GM18499 (cell line): ENCODE data around the gene ZNF496.
A peak's percentile ranks its signal among the peaks of the same experiment; 100 is the strongest.
"Not testable (repeated sequence)": the region's sequence is repeated elsewhere in the genome, so short reads cannot be mapped to it uniquely, and the experiment has no call there.

ENCODE experiments used
- ATAC-seq: cut with Tn5 transposase; IDR thresholded peaks from one replicate; pipeline ENCODE4 v1.9.1; 2021; ENCODE audit warnings: moderate number of reproducible peaks; ENCODE audit not compliant: insufficient read depth, unreplicated experiment

ZNF496 gene

GRCh38 chr1:247331525-247332214 is at the start of gene ZNF496:
TSS of gene ZNF496 (minus strand) at chr1:247331867. CDS start at chr1:247329578, 2,289 bp downstream.
- ATAC-seq = peak; percentile 49

GRCh38 chr1:247378334-247379073 is 46.8 kb upstream of the ZNF496 start:
- ATAC-seq = no peak

- not testable (repeated sequence) for ATAC-seq
Observed at GRCh38 chr1:247377656-247378055, 46.0 kb upstream of the ZNF496 start.

- no peak for ATAC-seq
Observed at GRCh38 chr1:247376659-247377058, 45.0 kb upstream of the ZNF496 start.

- no peak for ATAC-seq
Observed at GRCh38 chr1:247375747-247376146, 44.1 kb upstream of the ZNF496 start.

- not testable (repeated sequence) for ATAC-seq
Observed at GRCh38 chr1:247374651-247375334, 43.1 kb upstream of the ZNF496 start.

GRCh38 chr1:247373721-247374141 is 42.1 kb upstream of the ZNF496 start:
- ATAC-seq = no peak

- no peak for ATAC-seq
Observed at GRCh38 chr1:247371801-247372259, 40.2 kb upstream of the ZNF496 start.

- ATAC-seq = no peak
Observed at GRCh38 chr1:247370786-247371732, 39.4 kb upstream of the ZNF496 start.

- ATAC-seq = no peak
Observed at GRCh38 chr1:247368490-247369145, 37.0 kb upstream of the ZNF496 start.

- no peak for ATAC-seq
Observed at GRCh38 chr1:247367786-247368422, 36.2 kb upstream of the ZNF496 start.

- no peak for ATAC-seq
Observed at GRCh38 chr1:247366926-247367645, 35.4 kb upstream of the ZNF496 start.

GRCh38 chr1:247366345-247366744 is 34.7 kb upstream of the ZNF496 start:
- ATAC-seq = not testable (repeated sequence)

GRCh38 chr1:247365023-247365422 is 33.4 kb upstream of the ZNF496 start:
- ATAC-seq = no peak

GRCh38 chr1:247363000-247363399 is 31.3 kb upstream of the ZNF496 start:
- ATAC-seq = not testable (repeated sequence)

GRCh38 chr1:247362153-247362552 is 30.5 kb upstream of the ZNF496 start:
- ATAC-seq = no peak

GRCh38 chr1:247360991-247361731 is 29.5 kb upstream of the ZNF496 start:
- no peak for ATAC-seq
